Calu3 (cell line): Measurements from ENCODE around the gene MTERF4. TPM values are rescaled to one million over a fixed set of nuclear protein-coding genes. Genes with fewer than 3 reads are reported as not detected.

Experiments
- BruUV-seq: library from RNA; stranded (reverse); fragments of 400-500 nt; replicated peaks from 2 replicates; lab custom pipeline; 2021; lab: Mats Ljungman, UMichigan
- CTCF ChIA-PET: fragments of 300-600 bp; sonication (Branson Sonifier 250); formaldehyde crosslinking; loops from one replicate; lab custom pipeline; 2022; ENCODE audit warnings: antibody characterized with exemption; lab: Charles Lee
- DNase-seq: peaks from one replicate; pipeline ENCODE4 v3.0.0; 2022
- H3K27ac Mint-ChIP-seq: one replicate; pipeline ENCODE4 v1.8.0; 2022; ENCODE audit warnings: mixed read lengths; ENCODE audit not compliant: unreplicated experiment
- H3K27me3 Mint-ChIP-seq: one replicate; pipeline ENCODE4 v1.8.0; 2022; ENCODE audit warnings: mixed read lengths; ENCODE audit not compliant: unreplicated experiment
- H3K36me3 Mint-ChIP-seq: one replicate; pipeline ENCODE4 v1.8.0; 2022; ENCODE audit warnings: mild to moderate bottlenecking, moderate library complexity, mixed read lengths; ENCODE audit not compliant: insufficient read depth, unreplicated experiment
- H3K4me1 Mint-ChIP-seq: one replicate; pipeline ENCODE4 v1.8.0; 2022; ENCODE audit warnings: mild to moderate bottlenecking, low read depth, mixed read lengths; ENCODE audit not compliant: unreplicated experiment
- H3K4me3 Mint-ChIP-seq: one replicate; pipeline ENCODE4 v1.8.0; 2022; ENCODE audit warnings: mild to moderate bottlenecking, low read depth, moderate library complexity, mixed read lengths; ENCODE audit not compliant: unreplicated experiment
- H3K9me3 Mint-ChIP-seq: one replicate; pipeline ENCODE4 v1.8.0; 2022; ENCODE audit warnings: low read depth, mixed read lengths; ENCODE audit not compliant: unreplicated experiment
- intact Hi-C: fragments of 100-400 bp; cut with micrococcal nuclease; formaldehyde crosslinking; loops from one replicate; pipeline ENCODE4 v1.10.0; 2022; ENCODE audit not compliant: unreplicated experiment
- total RNA-seq: library from RNA; stranded (reverse); gene quantifications from 2 replicates; pipeline ENCODE4 v1.2.3, GENCODE V29; 2022
- TF ChIP-seq, protein P1 (sequence below): fragments of 200-600 bp; IDR thresholded peaks from one replicate; pipeline ENCODE4 v1.8.0; 2022; ENCODE audit warnings: antibody characterized with exemption; ENCODE audit not compliant: unreplicated experiment

MTERF4 gene
- total RNA-seq, 1 experiment from 2014 or later: 33.6 TPM

DNA sequence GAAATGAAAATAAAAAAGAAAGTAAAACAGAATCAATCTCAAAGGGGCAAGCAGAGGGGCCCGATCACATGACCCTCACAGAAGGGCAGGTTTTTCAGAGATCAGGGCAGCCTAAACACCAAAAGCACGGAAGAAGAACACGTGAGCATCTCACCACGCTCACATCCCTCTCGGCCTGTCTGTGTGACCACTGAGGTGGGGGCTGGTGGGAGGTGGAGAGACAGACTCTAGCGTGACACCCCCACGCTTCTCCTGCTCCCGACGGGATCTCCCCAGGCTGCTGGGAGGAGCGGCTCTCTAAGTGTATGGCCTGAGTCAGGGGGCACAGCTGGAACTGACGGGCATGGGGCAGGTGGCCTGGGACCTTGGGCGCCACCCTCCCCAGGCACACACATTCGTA is 23.5 kb upstream of the MTERF4 start:
- BruUV-seq: no TSS peak
- intact Hi-C loops: no loop called here
- Mint-ChIP-seq H3K4me3 (no peak overlapping the region), H3K27me3 (no peaks in the 10 kb centered on the region), H3K36me3 (peaks cover 17% of the 10 kb centered on the region), H3K9me3 (no peaks in the 10 kb centered on the region), H3K27ac (no peak overlapping the region), H3K4me1 (no peaks in the 10 kb centered on the region)
- CTCF ChIA-PET: interaction anchor here (0.6 kb wide), 1 partner anchor 56 kb away, joined by 3 read pairs; no protein-coding TSS in a partner anchor
- TF ChIP-seq, protein P1, sequence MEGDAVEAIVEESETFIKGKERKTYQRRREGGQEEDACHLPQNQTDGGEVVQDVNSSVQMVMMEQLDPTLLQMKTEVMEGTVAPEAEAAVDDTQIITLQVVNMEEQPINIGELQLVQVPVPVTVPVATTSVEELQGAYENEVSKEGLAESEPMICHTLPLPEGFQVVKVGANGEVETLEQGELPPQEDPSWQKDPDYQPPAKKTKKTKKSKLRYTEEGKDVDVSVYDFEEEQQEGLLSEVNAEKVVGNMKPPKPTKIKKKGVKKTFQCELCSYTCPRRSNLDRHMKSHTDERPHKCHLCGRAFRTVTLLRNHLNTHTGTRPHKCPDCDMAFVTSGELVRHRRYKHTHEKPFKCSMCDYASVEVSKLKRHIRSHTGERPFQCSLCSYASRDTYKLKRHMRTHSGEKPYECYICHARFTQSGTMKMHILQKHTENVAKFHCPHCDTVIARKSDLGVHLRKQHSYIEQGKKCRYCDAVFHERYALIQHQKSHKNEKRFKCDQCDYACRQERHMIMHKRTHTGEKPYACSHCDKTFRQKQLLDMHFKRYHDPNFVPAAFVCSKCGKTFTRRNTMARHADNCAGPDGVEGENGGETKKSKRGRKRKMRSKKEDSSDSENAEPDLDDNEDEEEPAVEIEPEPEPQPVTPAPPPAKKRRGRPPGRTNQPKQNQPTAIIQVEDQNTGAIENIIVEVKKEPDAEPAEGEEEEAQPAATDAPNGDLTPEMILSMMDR: no peak
- no peak for DNase-seq

DNA sequence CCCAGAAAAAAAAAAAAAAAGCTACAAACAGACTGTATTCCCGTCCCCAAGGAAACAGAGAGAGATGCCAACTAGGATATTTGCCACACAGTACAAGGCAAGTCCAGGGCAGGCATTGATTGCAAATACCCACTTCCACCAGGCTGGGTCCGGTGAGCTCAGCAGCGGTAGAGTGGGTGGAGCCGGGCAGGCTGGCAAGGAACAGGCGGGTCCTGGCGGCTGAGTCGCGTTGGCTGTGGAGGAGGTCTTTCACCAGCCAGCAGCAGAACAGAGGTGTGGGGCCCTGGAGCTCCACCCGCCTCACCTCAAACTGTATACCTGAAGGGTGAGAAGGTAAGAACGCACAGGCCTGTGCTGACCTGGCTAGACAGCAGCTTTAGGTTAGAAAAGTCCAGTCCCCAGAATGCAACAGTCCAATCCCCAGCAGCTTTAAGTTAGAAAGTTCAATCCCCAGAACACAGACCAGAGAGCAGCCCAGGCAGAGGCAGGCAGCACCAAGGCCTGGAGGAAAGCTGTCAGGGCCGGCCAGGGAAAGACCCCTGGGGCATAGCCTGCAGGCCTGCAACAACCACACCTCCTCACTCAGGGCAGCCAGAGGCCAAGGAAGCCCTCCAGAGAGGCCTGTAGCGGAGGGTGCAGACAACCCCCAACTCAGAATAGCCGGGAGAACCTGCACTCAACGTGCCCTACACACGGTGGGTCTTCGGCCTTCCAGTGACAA is 21.9 kb upstream of the MTERF4 start:
- TF ChIP-seq, protein P1: no peak
- intact Hi-C loops: no loop called here
- no peak for DNase-seq
- H3K36me3 Mint-ChIP-seq: peaks cover 17% of the 10 kb centered on the region
- CTCF ChIA-PET: no interaction called here
- BruUV-seq: no TSS peak
- no peak overlapping the region for H3K27ac Mint-ChIP-seq
- H3K27me3 Mint-ChIP-seq: no peaks in the 10 kb centered on the region
- no peak overlapping the region for H3K4me3 Mint-ChIP-seq
- no peaks in the 10 kb centered on the region for H3K9me3 Mint-ChIP-seq
- H3K4me1 Mint-ChIP-seq: no peaks in the 10 kb centered on the region

DNA sequence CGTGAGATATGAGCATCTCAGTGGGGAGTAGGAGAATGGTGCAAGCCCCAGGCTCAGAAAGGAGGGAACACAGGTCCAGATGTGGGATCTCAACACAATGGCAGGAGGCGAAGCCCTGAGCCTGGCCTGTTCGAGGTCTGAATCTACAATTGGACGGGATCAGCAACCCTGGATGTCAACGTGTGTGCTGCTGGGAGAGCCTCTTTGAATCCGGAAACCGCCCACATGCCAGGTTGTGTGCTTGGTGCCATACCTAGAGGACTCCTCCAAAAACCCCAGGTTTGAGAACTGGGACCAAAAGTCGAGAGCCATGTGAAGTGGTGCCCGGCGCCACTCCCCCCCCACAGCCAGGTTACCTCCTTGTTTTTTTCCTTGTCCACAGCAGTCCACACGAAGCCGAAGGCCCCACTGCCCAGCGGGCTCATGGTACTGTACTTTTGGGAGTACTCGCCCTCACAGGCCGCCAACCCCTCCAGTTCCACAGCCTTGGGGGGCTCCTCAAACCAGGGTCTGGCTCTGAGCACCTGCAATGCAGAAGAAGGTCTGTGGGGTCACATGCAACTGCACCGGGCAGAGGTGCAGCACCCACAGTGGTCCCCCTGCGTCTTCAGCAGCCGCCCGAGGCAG is 20.4 kb upstream of the MTERF4 start:
- no peak overlapping the region for H3K4me3 Mint-ChIP-seq
- no peaks in the 10 kb centered on the region for H3K4me1 Mint-ChIP-seq
- DNase-seq: no peak
- H3K27ac Mint-ChIP-seq: no peak overlapping the region
- H3K36me3 Mint-ChIP-seq: peaks cover 13% of the 10 kb centered on the region
- CTCF ChIA-PET: no interaction called here
- TF ChIP-seq, protein P1: no peak
- BruUV-seq: no TSS peak
- no peaks in the 10 kb centered on the region for H3K27me3 Mint-ChIP-seq
- no peaks in the 10 kb centered on the region for H3K9me3 Mint-ChIP-seq
- intact Hi-C loops: no loop called here

DNA sequence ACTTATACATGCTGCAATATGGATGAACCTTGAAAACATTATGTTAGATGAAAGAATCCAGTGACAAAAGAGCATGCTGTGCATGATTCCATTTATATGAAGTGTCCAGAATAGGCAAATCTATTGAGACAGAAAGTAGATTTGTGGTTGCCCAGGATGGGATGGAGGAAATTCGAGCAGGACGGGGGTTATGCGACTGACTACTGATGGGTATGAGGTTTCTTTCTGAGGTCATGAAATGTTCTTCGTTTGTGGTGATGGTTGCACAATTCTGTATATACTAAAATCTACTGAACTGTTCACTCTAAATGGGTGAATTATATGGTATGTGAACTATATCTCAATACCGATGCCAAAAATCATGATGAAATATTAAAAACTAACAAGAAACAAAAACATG is 18.9 kb upstream of the MTERF4 start:
- Mint-ChIP-seq H3K27ac (no peak overlapping the region), H3K27me3 (no peaks in the 10 kb centered on the region), H3K4me3 (no peak overlapping the region), H3K4me1 (no peaks in the 10 kb centered on the region), H3K36me3 (peaks cover 13% of the 10 kb centered on the region), H3K9me3 (no peaks in the 10 kb centered on the region)
- TF ChIP-seq, protein P1: no peak
- no TSS peak for BruUV-seq
- intact Hi-C loops: no loop called here
- CTCF ChIA-PET: no interaction called here
- DNase-seq: no peak
